HCT116 (cell line): Measurements from ENCODE around the gene MID1.

Experiments used
- CTCF ChIP-seq, 3 experiments: fragments of 200-600 bp in 1 of 3; sonication (generic) in 1 of 3; IDR thresholded peaks in 2 of 3; conservative IDR thresholded peaks in 1 of 3; 2 replicates each; pipeline ENCODE4 v1.5.1; 2012 to 2017; ENCODE audit warnings: low read depth in 2 of 3, low read length in 2 of 3, antibody characterized with exemption in 1 of 3, borderline replicate concordance in 1 of 3, control low read depth in 1 of 3, mild to moderate bottlenecking in 1 of 3, mixed read lengths in 1 of 3, mixed run types in 1 of 3, moderate library complexity in 1 of 3; ENCODE audit not compliant: insufficient read depth in 1 of 3
- RAD21 ChIP-seq: IDR thresholded peaks from 2 replicates; pipeline ENCODE4 v1.6.1; 2012; ENCODE audit warnings: low read depth, mild to moderate bottlenecking
- TCF7L2 ChIP-seq: IDR thresholded peaks from 2 replicates; pipeline ENCODE4 v1.7.0; 2011; ENCODE audit warnings: borderline replicate concordance, inconsistent platforms; ENCODE audit not compliant: insufficient read depth, insufficient read length; ENCODE audit errors: extremely low read depth
- YY1 ChIP-seq: IDR thresholded peaks from 2 replicates; pipeline ENCODE4 v1.6.1; 2011; ENCODE audit warnings: low read length, low read depth, moderate library complexity, mild to moderate bottlenecking; ENCODE audit not compliant: insufficient replicate concordance; ENCODE audit errors: extremely low read depth

GRCh38 chrX:10450959-10451355 is 169.4 kb downstream of the MID1 start:
- no peak for TF ChIP-seq YY1
- TF ChIP-seq TCF7L2: no peak
- no peak for TF ChIP-seq RAD21
- TF ChIP-seq CTCF (IDR thresholded peaks at IDR 0.05 in 2 of 3, conservative IDR thresholded peaks at IDR 0.05 in 1 of 3; ENCODE audit: borderline replicate concordance in 1 of 3, insufficient read depth in 1 of 3, low read depth in 2 of 3, low read length in 2 of 3): no peak
